Stomach (tissue), 4 donors: ENCODE data around the gene DEPP1.

Source experiments
- EP300 ChIP-seq: sonication (generic); formaldehyde crosslinking; IDR thresholded peaks from one replicate; pipeline ENCODE4 v1.6.1; 2017; ENCODE audit warnings: antibody characterized with exemption
- TF ChIP-seq, protein P1 (sequence below), 7 experiments: fragments of 450-650 bp in 4 of 7; fragments of 200-600 bp in 3 of 7; sonication (generic) in 3 of 7; IDR thresholded peaks; one replicate each; pipeline ENCODE4 v1.5.1; 2016 to 2019; ENCODE audit warnings: antibody characterized with exemption in 7 of 7, control low read depth in 2 of 7, mild to moderate bottlenecking in 1 of 7

DNA sequence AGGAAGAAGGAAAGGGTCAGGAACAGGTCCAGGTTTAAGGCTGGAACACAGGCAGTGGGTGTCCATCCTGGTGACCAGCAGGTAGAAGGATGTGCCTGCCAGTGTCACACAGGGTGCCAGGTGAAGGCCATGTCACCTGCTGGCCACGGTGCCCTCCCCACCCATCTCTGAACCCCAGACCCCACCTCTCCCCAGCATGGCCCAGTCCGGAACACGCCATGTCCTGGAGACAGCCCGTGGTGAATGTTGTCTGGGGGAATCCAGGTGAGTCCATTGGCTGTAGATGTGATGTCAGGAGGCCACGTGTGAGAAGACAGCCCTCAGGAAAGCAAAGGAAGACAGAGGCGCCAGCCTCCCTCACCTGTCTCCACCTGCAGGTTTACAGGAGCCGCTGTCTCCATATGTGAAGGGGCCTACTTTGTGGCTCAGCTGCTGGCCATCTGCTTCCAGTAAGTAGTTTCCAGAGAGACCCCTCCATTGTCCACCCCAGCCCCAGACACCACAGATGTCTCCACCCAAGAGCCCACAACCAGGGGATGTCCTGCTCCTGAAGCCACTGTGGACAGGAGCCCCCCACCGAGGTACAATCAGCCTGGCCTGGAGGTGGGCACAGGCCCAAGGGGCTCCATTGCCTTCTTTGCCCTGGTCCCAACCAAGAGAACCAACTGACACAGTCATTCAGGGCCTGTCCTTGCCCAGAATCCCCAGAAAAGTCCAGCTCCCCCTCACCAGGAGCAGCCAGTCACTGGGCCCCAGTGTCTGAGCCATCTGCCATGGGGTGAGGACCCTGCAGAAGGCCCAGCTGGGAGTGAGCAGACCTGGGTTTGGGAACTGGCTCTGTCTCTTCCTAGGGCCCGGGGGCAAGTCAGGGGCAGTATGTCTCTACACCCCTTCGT lies 46.7 kb downstream of the DEPP1 start:
- TF ChIP-seq, protein P1, sequence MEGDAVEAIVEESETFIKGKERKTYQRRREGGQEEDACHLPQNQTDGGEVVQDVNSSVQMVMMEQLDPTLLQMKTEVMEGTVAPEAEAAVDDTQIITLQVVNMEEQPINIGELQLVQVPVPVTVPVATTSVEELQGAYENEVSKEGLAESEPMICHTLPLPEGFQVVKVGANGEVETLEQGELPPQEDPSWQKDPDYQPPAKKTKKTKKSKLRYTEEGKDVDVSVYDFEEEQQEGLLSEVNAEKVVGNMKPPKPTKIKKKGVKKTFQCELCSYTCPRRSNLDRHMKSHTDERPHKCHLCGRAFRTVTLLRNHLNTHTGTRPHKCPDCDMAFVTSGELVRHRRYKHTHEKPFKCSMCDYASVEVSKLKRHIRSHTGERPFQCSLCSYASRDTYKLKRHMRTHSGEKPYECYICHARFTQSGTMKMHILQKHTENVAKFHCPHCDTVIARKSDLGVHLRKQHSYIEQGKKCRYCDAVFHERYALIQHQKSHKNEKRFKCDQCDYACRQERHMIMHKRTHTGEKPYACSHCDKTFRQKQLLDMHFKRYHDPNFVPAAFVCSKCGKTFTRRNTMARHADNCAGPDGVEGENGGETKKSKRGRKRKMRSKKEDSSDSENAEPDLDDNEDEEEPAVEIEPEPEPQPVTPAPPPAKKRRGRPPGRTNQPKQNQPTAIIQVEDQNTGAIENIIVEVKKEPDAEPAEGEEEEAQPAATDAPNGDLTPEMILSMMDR (IDR thresholded peaks at IDR 0.05): no peak
- TF ChIP-seq EP300: no peak
